CMK (cell line): Measurements from ENCODE around the gene TCF25.
A peak's percentile ranks its signal among the peaks of the same experiment; 100 is the strongest.
"Not testable (repeated sequence)": the region's sequence is repeated elsewhere in the genome, so short reads cannot be mapped to it uniquely, and the experiment has no call there.

Experiments used
- DNase-seq: peaks from one replicate; pipeline ENCODE4 v3.0.0-alpha.2; 2010; ENCODE audit warnings: low read depth

Gene TCF25

DNA sequence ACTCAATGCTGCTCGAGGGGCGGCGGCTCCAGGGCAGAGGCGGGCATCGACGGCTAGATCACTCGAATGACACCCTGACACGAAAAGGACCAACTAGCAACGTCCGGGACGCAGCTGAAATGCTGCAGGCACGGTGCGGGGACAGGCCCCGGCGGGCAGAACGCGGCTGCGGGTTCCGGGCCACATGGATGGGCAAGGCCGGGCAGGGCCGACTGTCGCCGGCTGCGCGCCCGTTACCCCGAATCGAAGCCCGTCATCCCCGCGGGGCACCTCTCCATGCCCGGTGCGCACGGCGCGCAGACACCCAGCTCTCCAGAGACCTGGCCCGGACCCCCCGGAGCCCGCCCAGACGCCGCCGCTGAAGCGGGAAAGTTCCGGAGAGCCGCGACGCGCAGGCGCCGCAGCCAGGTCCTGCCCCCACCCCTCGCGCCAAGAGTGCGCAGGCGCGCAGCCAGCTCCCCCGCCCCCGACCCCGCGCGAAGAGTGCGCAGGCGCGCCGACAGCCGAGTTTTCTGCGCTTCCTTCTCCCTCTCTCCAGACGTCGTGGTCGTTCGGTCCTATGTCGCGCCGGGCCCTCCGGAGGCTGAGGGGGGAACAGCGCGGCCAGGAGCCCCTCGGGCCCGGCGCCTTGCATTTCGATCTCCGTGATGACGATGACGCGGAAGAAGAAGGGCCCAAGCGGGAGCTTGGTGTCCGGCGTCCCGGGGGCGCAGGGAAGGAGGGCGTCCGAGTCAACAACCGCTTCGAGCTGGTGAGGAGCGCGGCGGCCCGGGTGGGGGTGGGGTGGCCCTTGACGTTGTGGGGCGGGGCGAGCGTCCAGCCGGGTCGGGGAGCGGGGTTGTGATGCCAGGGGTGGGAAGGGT is at the start of gene TCF25:
TCF25 (plus strand) TSS at position 484 of the 863 bp plus-strand sequence; CDS start at position 560, 76 bp downstream.
- peak; percentile 67 for DNase-seq

DNA sequence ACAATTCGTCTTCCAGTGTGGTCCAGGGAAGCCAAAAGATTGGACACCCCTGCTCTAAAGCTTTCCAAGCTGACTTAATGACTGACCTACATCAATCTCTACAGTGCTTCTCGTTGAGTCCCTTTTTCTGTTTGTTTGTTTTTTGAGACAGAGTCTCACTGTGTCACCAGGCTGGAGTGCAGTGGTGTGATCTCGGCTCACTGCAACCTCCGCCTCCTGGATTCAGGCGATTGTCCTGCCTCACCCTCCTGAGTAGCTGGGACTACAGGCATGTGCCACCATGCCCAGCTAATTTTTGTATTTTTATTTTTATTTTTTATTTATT is 49.6 kb upstream of the TCF25 start:
- DNase-seq: not testable (repeated sequence)

GRCh38 chr16:89826531-89827382 is 46.6 kb upstream of the TCF25 start:
- no peak for DNase-seq

DNA sequence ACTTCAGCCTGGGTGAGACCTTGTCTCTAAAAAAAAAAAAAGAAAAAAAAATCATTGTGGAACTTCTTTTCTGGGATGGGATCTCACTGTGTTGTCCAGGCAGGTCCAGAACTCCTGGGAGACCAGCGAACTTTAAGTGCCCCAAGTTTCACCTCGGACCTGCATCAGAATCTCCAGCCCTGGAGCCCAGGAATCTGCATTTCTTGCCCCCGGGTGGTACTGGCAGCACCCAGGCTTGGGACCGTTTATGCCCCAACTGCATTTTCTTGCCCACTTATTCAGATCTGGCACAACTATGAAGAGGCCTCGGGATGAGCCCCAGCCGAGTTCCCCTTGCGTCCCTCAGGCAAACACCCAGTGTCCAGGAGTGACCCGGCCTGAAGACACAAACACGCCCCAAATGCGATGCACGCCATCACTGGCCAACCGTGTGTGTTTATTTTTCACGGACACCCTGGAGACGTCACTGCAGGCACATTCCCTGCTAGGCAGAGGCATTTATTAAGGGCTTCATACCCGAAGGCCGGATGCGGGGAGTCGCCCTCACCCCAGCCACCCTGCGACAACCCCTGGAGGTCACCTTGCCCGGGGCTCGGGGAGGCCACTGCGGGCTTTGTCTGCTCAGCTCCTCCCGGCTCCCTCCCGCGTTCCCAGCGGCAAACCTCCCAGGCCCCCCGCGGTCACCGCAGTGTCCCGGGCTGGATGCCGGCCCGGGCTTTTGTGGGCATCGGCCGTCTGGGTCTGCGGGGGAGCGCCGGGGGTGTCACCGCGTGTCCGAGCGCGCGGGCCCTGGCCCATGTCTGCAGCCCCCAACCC is 45.8 kb upstream of the TCF25 start:
- DNase-seq: no peak

GRCh38 chr16:89828199-89828869 is 45.1 kb upstream of the TCF25 start, which contains the start of gene SPIRE2:
SPIRE2 (plus strand) TSS chr16:89828475; CDS start chr16:89828551, 76 bp downstream.
- no peak for DNase-seq

- DNase-seq: no peak
These were observed 44.3 kb upstream of the TCF25 start for GRCh38 chr16:89828870-89829629.

- no peak for DNase-seq
These were observed 43.6 kb upstream of the TCF25 start for GRCh38 chr16:89829630-89830437.

DNA sequence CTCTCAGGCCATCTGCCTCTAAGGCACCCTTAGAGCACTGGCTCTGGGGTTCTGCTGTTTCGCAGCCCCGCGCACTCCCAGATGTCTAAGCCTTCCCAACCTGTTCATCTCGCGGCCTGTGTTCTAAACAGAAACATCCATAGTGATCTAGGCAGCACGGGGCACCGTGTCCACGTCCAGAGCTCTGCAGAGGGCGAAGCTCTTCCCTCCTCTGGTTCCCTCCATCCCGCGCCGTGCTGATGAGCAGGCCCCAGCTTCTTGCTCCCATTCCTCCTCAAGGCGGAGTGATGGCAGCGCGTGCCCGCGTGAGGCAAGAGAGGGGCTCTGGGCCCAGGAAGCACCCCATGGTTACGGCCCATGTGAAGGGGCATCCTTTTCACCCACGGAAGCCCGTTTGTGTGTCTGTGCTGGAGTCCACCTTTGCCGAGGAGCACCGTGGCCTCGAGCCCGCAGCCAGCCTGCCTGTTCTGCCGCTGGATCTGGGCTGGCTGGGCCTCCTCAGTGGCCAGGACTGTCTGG is 41.5 kb upstream of the TCF25 start:
- DNase-seq: no peak

DNA sequence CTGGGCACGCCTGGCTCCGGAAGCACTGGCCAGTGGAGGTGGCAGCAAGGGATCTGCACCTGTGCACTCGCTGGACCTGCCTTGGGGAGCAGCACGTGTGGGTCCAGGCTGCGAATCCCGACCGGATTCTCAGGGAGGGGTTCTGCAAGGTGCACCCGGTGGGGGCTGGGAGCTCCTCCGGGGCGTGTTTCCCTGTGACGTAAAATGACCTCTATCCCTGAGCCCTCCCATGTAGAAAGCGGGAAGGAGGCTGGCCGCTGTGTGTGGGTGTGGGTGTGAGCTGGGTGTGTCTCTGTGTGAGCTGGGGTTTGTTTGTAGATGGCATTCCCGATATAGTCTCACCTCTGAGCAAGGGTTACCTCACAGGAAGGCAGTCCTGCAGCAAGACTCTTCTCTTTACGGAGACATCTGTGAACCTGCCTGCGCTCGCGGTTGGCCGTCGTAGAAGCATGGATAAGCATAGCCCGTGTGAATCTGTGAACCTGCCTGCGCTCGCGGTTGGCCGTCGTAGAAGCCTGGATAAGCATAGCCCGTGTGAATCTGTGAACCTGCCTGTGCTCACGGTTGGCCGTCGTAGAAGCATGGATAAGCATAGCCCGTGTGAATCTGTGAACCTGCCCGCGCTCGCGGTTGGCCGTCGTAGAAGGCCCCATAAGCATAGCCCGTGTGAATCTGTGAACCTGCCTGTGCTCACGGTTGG is 39.6 kb upstream of the TCF25 start:
- DNase-seq: not testable (repeated sequence)

DNA sequence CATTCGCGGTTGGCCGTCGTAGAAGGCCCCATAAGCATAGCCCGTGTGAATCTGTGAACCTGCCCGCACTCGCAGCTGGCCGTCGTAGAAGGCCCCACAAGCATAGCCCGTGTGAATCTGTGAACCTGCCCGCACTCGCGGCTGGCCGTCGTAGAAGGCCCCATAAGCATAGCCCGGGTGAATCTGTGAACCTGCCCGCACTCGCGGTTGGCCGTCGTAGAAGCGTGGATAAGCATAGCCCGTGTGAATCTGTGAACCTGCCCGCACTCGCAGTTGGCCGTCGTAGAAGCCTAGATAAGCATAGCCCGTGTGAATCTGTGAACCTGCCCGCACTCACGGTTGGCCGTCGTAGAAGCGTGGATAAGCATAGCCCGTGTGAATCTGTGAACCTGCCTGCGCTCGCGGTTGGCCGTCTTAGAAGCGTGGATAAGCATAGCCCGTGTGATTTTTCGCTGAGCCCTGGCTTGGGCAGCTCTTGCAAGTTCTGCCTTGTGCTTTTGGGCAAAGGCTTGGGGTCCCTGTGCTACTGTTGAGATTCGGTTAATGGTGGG is 38.5 kb upstream of the TCF25 start:
- not testable (repeated sequence) for DNase-seq

GRCh38 chr16:89836484-89836883 is 36.9 kb upstream of the TCF25 start:
- DNase-seq: not testable (repeated sequence)

- DNase-seq: no peak
These were observed 36.3 kb upstream of the TCF25 start for GRCh38 chr16:89837014-89837546.

GRCh38 chr16:89841275-89841674 is 32.1 kb upstream of the TCF25 start:
- DNase-seq: no peak

GRCh38 chr16:89842471-89843408 is 30.7 kb upstream of the TCF25 start:
- DNase-seq: no peak

GRCh38 chr16:89843409-89844350 is 29.7 kb upstream of the TCF25 start:
- DNase-seq: no peak

DNA sequence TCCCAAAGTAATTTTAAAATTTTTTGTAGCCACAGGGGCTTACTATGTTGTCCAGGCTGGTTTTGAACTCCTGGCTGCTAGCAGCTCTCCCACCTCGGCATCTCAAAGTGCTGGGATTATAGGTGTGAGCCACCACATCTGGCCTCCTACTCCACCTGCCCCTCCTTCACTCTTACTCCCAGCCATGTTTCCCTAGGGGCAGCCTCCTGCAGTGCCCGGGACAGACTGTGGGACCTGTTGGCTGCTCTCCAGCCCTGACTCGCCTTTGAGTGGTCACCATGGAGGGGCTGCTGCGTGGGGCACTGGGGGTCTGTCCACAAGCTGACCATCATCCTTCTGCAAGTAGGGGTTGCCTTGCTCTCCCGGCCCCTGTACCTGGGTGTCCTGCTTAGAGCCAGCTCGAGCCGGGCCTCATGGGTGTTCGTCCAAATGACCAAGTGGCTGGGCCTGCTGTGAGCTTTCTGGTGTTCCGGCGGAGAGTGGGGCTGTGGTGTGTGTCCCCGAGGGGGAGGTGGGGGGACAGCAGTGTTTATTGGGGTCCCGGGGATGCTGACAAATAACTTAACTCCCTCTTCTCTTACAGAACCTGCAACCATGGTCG is 28.6 kb upstream of the TCF25 start:
- DNase-seq: no peak
